GM12873 (cell line): ENCODE data around the gene OR9G4.

Experiments
- CTCF ChIP-seq: IDR thresholded peaks from 2 replicates; pipeline ENCODE4 v1.5.1; 2012; ENCODE audit warnings: low read depth, mild to moderate bottlenecking, moderate library complexity, low read length, control low read depth; ENCODE audit not compliant: insufficient read depth; ENCODE audit errors: missing control alignments

Gene OR9G4

GRCh38 chr11:56700914-56701485, 47.5 kb downstream of the OR9G4 start:
- no peak for TF ChIP-seq CTCF

GRCh38 chr11:56700242-56700913, 48.1 kb downstream of the OR9G4 start:
- no peak for TF ChIP-seq CTCF

- no peak for TF ChIP-seq CTCF
These were observed 49.7 kb downstream of the OR9G4 start, which contains the start of gene OR9G1 for GRCh38 chr11:56698795-56699194. Gene OR9G1 (plus strand): TSS chr11:56699095. CDS start chr11:56700388, 1,293 bp downstream.

- TF ChIP-seq CTCF, result no peak
These were observed 55.1 kb downstream of the OR9G4 start for GRCh38 chr11:56693428-56693827.
